GM12865 (cell line): Measurements from ENCODE around the gene PSMA3.
"Not testable (repeated sequence)": the region's sequence is repeated elsewhere in the genome, so short reads cannot be mapped to it uniquely, and the experiment has no call there.

Experiments used
- DNase-seq: peaks from one replicate; pipeline ENCODE4 v3.0.0; 2010; ENCODE audit warnings: low read depth
- H3K4me3 ChIP-seq: 2 replicates; pipeline ENCODE4 v1.5.1; 2011; ENCODE audit warnings: mild to moderate bottlenecking, low read depth, low read length, control low read depth
- CTCF ChIP-seq: IDR thresholded peaks from 2 replicates; pipeline ENCODE4 v1.5.1; 2011; ENCODE audit warnings: low read length, control low read depth, low read depth, inconsistent platforms; ENCODE audit not compliant: insufficient read depth; ENCODE audit errors: missing control alignments

The PSMA3 gene

GRCh38 chr14:58239244-58240195, 5.1 kb upstream of the PSMA3 start:
- TF ChIP-seq CTCF, result no peak
- DNase-seq, result peak; percentile 78
- peak overlapping the region; percentile 92 for H3K4me3 ChIP-seq

- peak; percentile 32 for DNase-seq
- peak overlapping the region; percentile 65 for H3K4me3 ChIP-seq
- no peak for TF ChIP-seq CTCF
Observed at GRCh38 chr14:58243790-58244555, 670 bp upstream of the PSMA3 start.

GRCh38 chr14:58245562-58245961, 919 bp downstream of the PSMA3 start:
- no peak for TF ChIP-seq CTCF
- H3K4me3 ChIP-seq, result peak overlapping the region; percentile 65
- no peak for DNase-seq

- no peak overlapping the region for H3K4me3 ChIP-seq
- no peak for TF ChIP-seq CTCF
- DNase-seq, result no peak
Observed at GRCh38 chr14:58249611-58250010, 5.0 kb downstream of the PSMA3 start.

DNA sequence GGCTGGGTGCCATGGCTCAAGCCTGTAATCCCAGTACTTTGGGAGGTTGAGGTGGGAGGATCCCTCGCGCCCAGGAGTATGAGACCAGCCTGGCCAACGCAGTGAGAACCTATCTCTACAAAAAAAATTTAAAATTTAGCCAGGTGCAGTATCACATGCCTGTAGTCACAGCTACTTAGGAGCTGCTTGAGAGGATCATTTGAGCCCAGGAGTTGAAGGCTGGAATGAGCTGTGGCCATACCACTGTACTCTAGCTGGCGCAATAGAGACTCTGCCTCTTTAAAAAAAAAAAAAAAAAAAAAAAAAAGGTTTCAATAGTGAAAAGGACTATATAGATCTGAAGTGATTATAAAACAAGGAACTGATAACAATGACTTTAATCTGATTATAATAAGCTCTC, 13.5 kb downstream of the PSMA3 start:
- H3K4me3 ChIP-seq, result no peak overlapping the region
- no peak for TF ChIP-seq CTCF
- DNase-seq, result no peak

GRCh38 chr14:58262005-58262404, 17.4 kb downstream of the PSMA3 start:
- not testable (repeated sequence) for DNase-seq, H3K4me3 ChIP-seq

GRCh38 chr14:58265401-58265800, 20.8 kb downstream of the PSMA3 start:
- DNase-seq, result no peak
- TF ChIP-seq CTCF, result no peak
- no peak overlapping the region for H3K4me3 ChIP-seq
